ENCODE results near the gene FGF14.
"Not testable (repeated sequence)": the region's sequence is repeated elsewhere in the genome, so short reads cannot be mapped to it uniquely, and the experiment has no call there.

The FGF14 gene

GRCh38 chr13:102021777-102022176 is 380.1 kb downstream of the FGF14 start:
- no peak for DNase-seq

GRCh38 chr13:102020611-102021216 is 381.1 kb downstream of the FGF14 start:
- peak; percentile 2 for DNase-seq

GRCh38 chr13:102018716-102019115 is 383.1 kb downstream of the FGF14 start:
- no peak for DNase-seq

- DNase-seq, result peak; percentile 2
Measured at GRCh38 chr13:102017248-102017647, 384.6 kb downstream of the FGF14 start.

GRCh38 chr13:102012299-102013293 is 389.3 kb downstream of the FGF14 start:
- no peak for DNase-seq

GRCh38 chr13:102011455-102011854 is 390.4 kb downstream of the FGF14 start:
- not testable (repeated sequence) for DNase-seq

GRCh38 chr13:102003848-102004570 is 397.8 kb downstream of the FGF14 start:
- no peak for DNase-seq

GRCh38 chr13:102002287-102002686 is 399.6 kb downstream of the FGF14 start:
- DNase-seq, result no peak

- no peak for DNase-seq
Measured at GRCh38 chr13:102000764-102001163, 401.1 kb downstream of the FGF14 start.

GRCh38 chr13:101998129-101998528 is 403.7 kb downstream of the FGF14 start:
- DNase-seq, result no peak

GRCh38 chr13:101996954-101997353 is 404.9 kb downstream of the FGF14 start:
- no peak for DNase-seq

GRCh38 chr13:101989798-101990350 is 412.0 kb downstream of the FGF14 start:
- DNase-seq, result no peak

GRCh38 chr13:101988140-101988539 is 413.7 kb downstream of the FGF14 start:
- no peak for DNase-seq

GRCh38 chr13:101986316-101986715 is 415.5 kb downstream of the FGF14 start:
- DNase-seq, result no peak

GRCh38 chr13:101985321-101985720 is 416.5 kb downstream of the FGF14 start:
- no peak for DNase-seq

GRCh38 chr13:101982903-101983302 is 418.9 kb downstream of the FGF14 start:
- DNase-seq, result peak; percentile 0

GRCh38 chr13:101979825-101980224 is 422.0 kb downstream of the FGF14 start:
- DNase-seq, result no peak

GRCh38 chr13:101978552-101979315 is 423.1 kb downstream of the FGF14 start:
- DNase-seq, result no peak

GRCh38 chr13:101977475-101977874 is 424.4 kb downstream of the FGF14 start:
- no peak for DNase-seq

GRCh38 chr13:101972191-101972590 is 429.7 kb downstream of the FGF14 start:
- no peak for DNase-seq

- no peak for DNase-seq
Measured at GRCh38 chr13:101970341-101970740, 431.5 kb downstream of the FGF14 start.

GRCh38 chr13:101967781-101968180 is 434.1 kb downstream of the FGF14 start:
- no peak for DNase-seq
